ENCODE measurements around the gene GRID1.

DNA sequence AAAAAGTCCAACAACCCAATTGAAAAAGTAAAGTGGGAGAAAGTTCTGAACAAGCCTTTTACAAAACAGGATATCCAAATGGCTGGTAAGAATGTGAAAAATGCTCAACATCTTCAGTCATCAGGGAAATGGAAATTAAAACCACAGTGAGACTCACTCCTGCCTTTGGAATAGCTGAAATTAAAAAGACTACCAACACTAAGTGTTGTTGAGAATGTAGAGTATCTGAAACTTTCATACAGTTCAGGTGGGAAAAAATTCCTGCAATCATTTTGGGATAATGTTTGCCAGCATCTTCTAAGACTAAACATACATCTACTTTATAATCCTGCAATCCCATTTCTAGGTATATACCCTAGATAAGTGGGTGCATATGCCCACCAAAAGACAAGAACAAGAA lies 395.1 kb downstream of the GRID1 start:
- no peak for TF ChIP-seq EZH2 (IDR thresholded peaks at IDR 0.05; ENCODE audit: insufficient read depth, low read length)
- TF ChIP-seq, protein P1, sequence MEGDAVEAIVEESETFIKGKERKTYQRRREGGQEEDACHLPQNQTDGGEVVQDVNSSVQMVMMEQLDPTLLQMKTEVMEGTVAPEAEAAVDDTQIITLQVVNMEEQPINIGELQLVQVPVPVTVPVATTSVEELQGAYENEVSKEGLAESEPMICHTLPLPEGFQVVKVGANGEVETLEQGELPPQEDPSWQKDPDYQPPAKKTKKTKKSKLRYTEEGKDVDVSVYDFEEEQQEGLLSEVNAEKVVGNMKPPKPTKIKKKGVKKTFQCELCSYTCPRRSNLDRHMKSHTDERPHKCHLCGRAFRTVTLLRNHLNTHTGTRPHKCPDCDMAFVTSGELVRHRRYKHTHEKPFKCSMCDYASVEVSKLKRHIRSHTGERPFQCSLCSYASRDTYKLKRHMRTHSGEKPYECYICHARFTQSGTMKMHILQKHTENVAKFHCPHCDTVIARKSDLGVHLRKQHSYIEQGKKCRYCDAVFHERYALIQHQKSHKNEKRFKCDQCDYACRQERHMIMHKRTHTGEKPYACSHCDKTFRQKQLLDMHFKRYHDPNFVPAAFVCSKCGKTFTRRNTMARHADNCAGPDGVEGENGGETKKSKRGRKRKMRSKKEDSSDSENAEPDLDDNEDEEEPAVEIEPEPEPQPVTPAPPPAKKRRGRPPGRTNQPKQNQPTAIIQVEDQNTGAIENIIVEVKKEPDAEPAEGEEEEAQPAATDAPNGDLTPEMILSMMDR (IDR thresholded peaks at IDR 0.05; ENCODE audit: insufficient read depth, low read depth, low read length): no peak
